ENCODE measurements around the gene MYL6B. TPM values are rescaled to one million over a fixed set of nuclear protein-coding genes. Genes with fewer than 3 reads are reported as not detected.
A peak's percentile ranks its signal among the peaks of the same experiment; 100 is the strongest.

Gene MYL6B
- 71.9 and 97.8 TPM in 2 replicates for total RNA-seq (2014; rRNA removed; shearing (Covaris generic))

GRCh38 chr12:56152132-56152755 is at the start of gene MYL6B:
MYL6B (plus strand) TSS chr12:56152587; CDS start chr12:56153919, 1,332 bp downstream.
- Histone ChIP-seq H3K27ac (peak within 1 kb of the TSS; percentile 88), H3K27me3 (replicated peaks) (no peaks in the 10 kb centered on the region), H3K9me3 (replicated peaks) (no peaks in the 10 kb centered on the region), H3K4me3 (peak within 1 kb of the TSS; percentile 44), H3K4me1 (replicated peaks) (peaks cover 21% of the 10 kb centered on the region), H3K36me3 (no peaks in the 10 kb centered on the region; the same call in 1 of the 2 replicates)
- DNase-seq (ENCODE audit: low read depth in 1 of 2, low spot score in 2 of 2), result peak; percentile 81 to 91

- H3K4me1 ChIP-seq (replicated peaks), result peaks cover 9% of the 10 kb centered on the region; the same call in 1 of the 2 replicates
- no peak overlapping the region for H3K4me3 ChIP-seq
- no peaks in the 10 kb centered on the region for H3K9me3 ChIP-seq (replicated peaks)
- no peaks in the 10 kb centered on the region; the same call in 1 of the 2 replicates for H3K27me3 ChIP-seq (replicated peaks)
- DNase-seq (ENCODE audit: low read depth in 1 of 2, low spot score in 2 of 2), result no peak
- H3K36me3 ChIP-seq, result peaks cover 25% of the 10 kb centered on the region
- H3K27ac ChIP-seq, result no peak overlapping the region
Observed at GRCh38 chr12:56102683-56103065, 49.7 kb upstream of the MYL6B start.

- DNase-seq (ENCODE audit: low read depth in 1 of 2, low spot score in 2 of 2), result no peak
- peaks cover 30% of the 10 kb centered on the region for H3K36me3 ChIP-seq
- H3K4me3 ChIP-seq, result peak overlapping the region; percentile 62
- H3K4me1 ChIP-seq (replicated peaks), result peaks cover 9% of the 10 kb centered on the region; the same call in 1 of the 2 replicates
- no peaks in the 10 kb centered on the region; the same call in 1 of the 2 replicates for H3K27me3 ChIP-seq (replicated peaks)
- H3K27ac ChIP-seq, result no peak overlapping the region
- H3K9me3 ChIP-seq (replicated peaks), result no peaks in the 10 kb centered on the region
Observed at GRCh38 chr12:56103066-56103711, 49.2 kb upstream of the MYL6B start.

GRCh38 chr12:56103823-56104108 is 48.6 kb upstream of the MYL6B start:
- H3K9me3 ChIP-seq (replicated peaks), result no peaks in the 10 kb centered on the region
- peak overlapping the region; percentile 62 for H3K4me3 ChIP-seq
- H3K27me3 ChIP-seq (replicated peaks), result no peaks in the 10 kb centered on the region
- peaks cover 36% of the 10 kb centered on the region for H3K36me3 ChIP-seq
- DNase-seq (ENCODE audit: low read depth in 1 of 2, low spot score in 2 of 2), result no peak
- no peak overlapping the region for H3K27ac ChIP-seq
- H3K4me1 ChIP-seq (replicated peaks), result peaks cover 9% of the 10 kb centered on the region; the same call in 1 of the 2 replicates

- Histone ChIP-seq H3K36me3 (peaks cover 41% of the 10 kb centered on the region), H3K9me3 (replicated peaks) (no peaks in the 10 kb centered on the region), H3K4me3 (peak within 1 kb of the TSS; percentile 62), H3K4me1 (replicated peaks) (peaks cover 9% of the 10 kb centered on the region; the same call in 1 of the 2 replicates), H3K27me3 (replicated peaks) (no peaks in the 10 kb centered on the region), H3K27ac (peak within 1 kb of the TSS; percentile 24)
- peak; percentile 97 to 99 for DNase-seq (ENCODE audit: low read depth in 1 of 2, low spot score in 2 of 2)
Observed at GRCh38 chr12:56104109-56104814, 48.1 kb upstream of the MYL6B start, which contains the start of gene PA2G4. PA2G4 (plus strand) TSS chr12:56104559; CDS start chr12:56104738, 179 bp downstream.

- Histone ChIP-seq H3K4me1 (replicated peaks) (peaks cover 9% of the 10 kb centered on the region; the same call in 1 of the 2 replicates), H3K27ac (peak overlapping the region; percentile 24), H3K4me3 (peak overlapping the region; percentile 62), H3K36me3 (peaks cover 48% of the 10 kb centered on the region), H3K9me3 (replicated peaks) (no peaks in the 10 kb centered on the region), H3K27me3 (replicated peaks) (no peaks in the 10 kb centered on the region)
- peak in 1 of 2 experiments; percentile 22 for DNase-seq (ENCODE audit: low read depth in 1 of 2, low spot score in 2 of 2)
Observed at GRCh38 chr12:56104815-56105608, 47.4 kb upstream of the MYL6B start.

GRCh38 chr12:56105609-56105902 is 46.8 kb upstream of the MYL6B start:
- H3K27ac ChIP-seq, result no peak overlapping the region
- H3K36me3 ChIP-seq, result peaks cover 54% of the 10 kb centered on the region
- H3K4me3 ChIP-seq, result peak overlapping the region; percentile 62
- peaks cover 9% of the 10 kb centered on the region; the same call in 1 of the 2 replicates for H3K4me1 ChIP-seq (replicated peaks)
- H3K27me3 ChIP-seq (replicated peaks), result no peaks in the 10 kb centered on the region
- H3K9me3 ChIP-seq (replicated peaks), result no peaks in the 10 kb centered on the region
- no peak for DNase-seq (ENCODE audit: low read depth in 1 of 2, low spot score in 2 of 2)

GRCh38 chr12:56107242-56107641 is 45.1 kb upstream of the MYL6B start:
- H3K4me3 ChIP-seq, result no peak overlapping the region
- H3K4me1 ChIP-seq (replicated peaks), result peaks cover 9% of the 10 kb centered on the region; the same call in 1 of the 2 replicates
- peaks cover 69% of the 10 kb centered on the region for H3K36me3 ChIP-seq
- no peak for DNase-seq (ENCODE audit: low read depth in 1 of 2, low spot score in 2 of 2)
- no peaks in the 10 kb centered on the region for H3K27me3 ChIP-seq (replicated peaks)
- no peak overlapping the region for H3K27ac ChIP-seq
- H3K9me3 ChIP-seq (replicated peaks), result no peaks in the 10 kb centered on the region

GRCh38 chr12:56110571-56110970 is 41.8 kb upstream of the MYL6B start:
- Histone ChIP-seq H3K4me3 (no peak overlapping the region), H3K27me3 (replicated peaks) (no peaks in the 10 kb centered on the region), H3K27ac (no peak overlapping the region), H3K9me3 (replicated peaks) (no peaks in the 10 kb centered on the region), H3K36me3 (peaks cover 84% of the 10 kb centered on the region), H3K4me1 (replicated peaks) (peaks cover 7% of the 10 kb centered on the region; the same call in 1 of the 2 replicates)
- no peak for DNase-seq (ENCODE audit: low read depth in 1 of 2, low spot score in 2 of 2)

GRCh38 chr12:56114084-56114483 is 38.3 kb upstream of the MYL6B start:
- H3K4me3 ChIP-seq, result no peak overlapping the region
- H3K36me3 ChIP-seq, result peaks cover 66% of the 10 kb centered on the region
- no peaks in the 10 kb centered on the region for H3K27me3 ChIP-seq (replicated peaks)
- no peak for DNase-seq (ENCODE audit: low read depth in 1 of 2, low spot score in 2 of 2)
- H3K9me3 ChIP-seq (replicated peaks), result no peaks in the 10 kb centered on the region
- no peak overlapping the region for H3K27ac ChIP-seq
- H3K4me1 ChIP-seq (replicated peaks), result peaks cover 11% of the 10 kb centered on the region

- H3K9me3 ChIP-seq (replicated peaks), result no peaks in the 10 kb centered on the region
- no peak overlapping the region; the same call in 1 of the 2 replicates for H3K27ac ChIP-seq
- no peak for DNase-seq (ENCODE audit: low read depth in 1 of 2, low spot score in 2 of 2)
- no peaks in the 10 kb centered on the region for H3K27me3 ChIP-seq (replicated peaks)
- H3K4me3 ChIP-seq, result no peak overlapping the region
- H3K4me1 ChIP-seq (replicated peaks), result peaks cover 20% of the 10 kb centered on the region
- peaks cover 60% of the 10 kb centered on the region for H3K36me3 ChIP-seq
Observed at GRCh38 chr12:56115329-56115728, 37.1 kb upstream of the MYL6B start.

- Histone ChIP-seq H3K27me3 (replicated peaks) (no peaks in the 10 kb centered on the region), H3K4me3 (peak within 1 kb of the TSS; percentile 73), H3K36me3 (peaks cover 60% of the 10 kb centered on the region), H3K9me3 (replicated peaks) (no peaks in the 10 kb centered on the region), H3K27ac (peak within 1 kb of the TSS; percentile 83), H3K4me1 (replicated peaks) (peaks cover 20% of the 10 kb centered on the region)
- peak; percentile 91 to 98 for DNase-seq (ENCODE audit: low read depth in 1 of 2, low spot score in 2 of 2)
Observed at GRCh38 chr12:56116267-56117081, 35.9 kb upstream of the MYL6B start, which contains the start of gene RPL41. RPL41 (plus strand) TSS chr12:56116633.
